DND-41 (cell line): Measurements from ENCODE around the gene A4GNT.

Source experiments
- CTCF ChIP-seq: IDR thresholded peaks from 2 replicates; pipeline ENCODE4 v1.5.1; 2012; ENCODE audit warnings: borderline replicate concordance, low read length, moderate library complexity, mild to moderate bottlenecking; ENCODE audit not compliant: poor library complexity, severe bottlenecking; ENCODE audit errors: extremely low read depth
- EZH2 ChIP-seq: IDR thresholded peaks from 3 replicates; pipeline ENCODE4 v1.6.1; 2012; ENCODE audit warnings: borderline replicate concordance, low read depth, mild to moderate bottlenecking, moderate library complexity, low read length, inconsistent platforms; ENCODE audit not compliant: severe bottlenecking

- TF ChIP-seq CTCF = no peak
- no peak for TF ChIP-seq EZH2
These were observed 41.7 kb upstream of the A4GNT start for GRCh38 chr3:138173769-138174420.
